Right lobe of liver (tissue), 6 donors: ENCODE data around the gene RIPOR3. TPM values are rescaled to one million over a fixed set of nuclear protein-coding genes. Genes with fewer than 3 reads are reported as not detected.

ENCODE experiments used
- ATAC-seq, 4 donors: fragments of 200-7000 bp; cut with Tn5 transposase; one replicate each; pipeline ENCODE4 v1.9.1; 2020; ENCODE audit warnings: mild to moderate bottlenecking in 4 of 4, moderate library complexity in 4 of 4
- DNase-seq, 3 donors: peaks; one replicate each; pipeline ENCODE4 v3.0.0-alpha.2; 2020
- H3K27ac ChIP-seq, 3 donors: fragments of 200-600 bp; one replicate each; pipeline ENCODE4 v1.8.0; 2022
- H3K27me3 ChIP-seq, 2 donors: fragments of 200-600 bp; one replicate each; pipeline ENCODE4 v1.8.0; 2022
- H3K36me3 ChIP-seq, 4 donors: fragments of 200-600 bp; sonication (generic) in 1 of 4; one replicate each; pipeline versions ENCODE4 v1.5.1 to v1.8.0; 2017 to 2022; ENCODE audit warnings: control low read depth in 1 of 4
- H3K4me1 ChIP-seq, 4 donors: fragments of 200-600 bp; sonication (generic) in 1 of 4; one replicate each; pipeline versions ENCODE4 v1.5.1 to v1.8.0; 2017 to 2022; ENCODE audit warnings: control low read depth in 1 of 4
- H3K4me3 ChIP-seq, 3 donors: fragments of 200-600 bp; one replicate each; pipeline ENCODE4 v1.8.0; 2022
- H3K9me3 ChIP-seq, 4 donors: fragments of 200-600 bp; sonication (generic) in 1 of 4; one replicate each; pipeline versions ENCODE4 v1.5.1 to v1.8.0; 2017 to 2022; ENCODE audit warnings: control low read depth in 1 of 4
- CTCF ChIP-seq, 4 donors: fragments of 200-600 bp in 3 of 4; fragments of 450-650 bp in 1 of 4; IDR thresholded peaks; one replicate each; pipeline versions ENCODE4 v1.5.1 to v1.8.0; 2016 to 2022; ENCODE audit warnings: antibody characterized with exemption in 4 of 4, mild to moderate bottlenecking in 2 of 4
- POLR2A ChIP-seq: fragments of 450-650 bp; IDR thresholded peaks from one replicate; pipeline ENCODE4 v1.6.1; 2017; ENCODE audit warnings: antibody characterized with exemption, mild to moderate bottlenecking
- WGBS: methylation state at CpG from one replicate; pipeline ENCODE4 v1.1.6; 2018; ENCODE audit warnings: low coverage, low lambda C conversion rate; ENCODE audit not compliant: insufficient coverage; ENCODE audit errors: missing lambda C conversion rate; 5-methylcytosine and 5-hydroxymethylcytosine counted together
- intact Hi-C, 2 donors: fragments of 100-400 bp; cut with DNase I; formaldehyde crosslinking; loops; one replicate each; pipeline versions ENCODE4 v1.11.2 to v1.14.1; 2022
- total RNA-seq, 6 experiments: library from RNA; depleted of rRNA in 2 of 6; stranded (reverse); fragments of >200 nt in 2 of 6; fragmentation: NEBNext Ultra II Directional in 3 of 6; extraction: Animal tissue kit (Norgen Biotek cat#: 25700) in 3 of 6; gene quantifications; one replicate each; pipeline versions ENCODE4 v1.1.0 to v1.2.4, GENCODE V29; 2016 to 2023
- donor health status: DM: no; HTN: yes; CAD: no.
- donor health status: DM: no; HTN: no; CAD: no.
- donor health status: DM: no; HTN: no; CAD: no.
- donor health status: DM: no; HTN: yes; CAD: no.
- donor health status: DM: no; HTN: yes; CAD: no.

The RIPOR3 gene
- total RNA-seq, 6 experiments from 2014 or later: 4.8 to 13.8 (median 8.9) TPM

DNA sequence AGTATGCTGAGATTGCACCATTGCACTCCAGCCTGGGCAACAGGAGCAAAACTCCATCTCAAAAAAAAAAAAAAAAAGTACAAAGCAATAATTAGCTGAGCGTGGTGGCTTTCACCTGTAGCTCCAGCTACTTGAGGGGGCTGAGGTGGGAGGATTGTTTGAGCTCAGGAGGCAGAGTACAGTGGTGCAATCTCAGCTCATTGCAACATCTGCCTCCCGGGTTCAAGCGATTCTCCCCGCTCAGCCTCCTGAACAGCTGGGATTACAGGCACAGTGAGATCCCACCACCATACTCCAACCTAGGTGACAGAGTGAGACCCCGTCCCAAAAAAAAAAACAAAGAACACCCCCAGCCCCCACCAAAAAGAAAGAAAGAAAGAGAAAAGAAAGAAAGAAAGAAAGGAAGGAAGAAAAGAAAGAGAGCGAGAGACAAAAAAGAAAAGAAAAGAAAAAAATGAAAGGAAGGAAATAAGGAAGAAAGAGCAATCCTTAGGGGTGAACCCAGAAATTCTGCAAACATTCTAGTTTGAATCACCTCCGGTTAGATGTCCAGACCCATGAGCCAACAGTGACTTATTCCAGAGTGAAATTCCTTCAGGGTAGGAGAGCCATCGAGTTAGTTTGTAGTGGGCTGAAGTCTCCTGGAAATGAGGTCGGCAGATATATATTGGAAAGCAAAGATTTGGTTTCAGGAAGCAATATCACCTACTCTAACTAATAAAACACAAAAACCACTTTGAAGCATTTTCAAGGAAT, 3.2 kb upstream of the RIPOR3 start:
- Histone ChIP-seq H3K27me3 (no peaks in the 10 kb centered on the region), H3K36me3 (no peaks in the 10 kb centered on the region), H3K4me1 (peaks cover 0 to 4% (median 0%) of the 10 kb centered on the region in 4 donors), H3K9me3 (no peaks in the 10 kb centered on the region), H3K27ac (no peak overlapping the region), H3K4me3 (no peak overlapping the region)
- intact Hi-C loops: no loop called here
- no peak for TF ChIP-seq CTCF (IDR thresholded peaks at IDR 0.05)
- no peak for DNase-seq
- ATAC-seq: peak in 1 of 4 donors; percentile 27
- 69% methylated on average over 4 of the region's 9 CpGs for WGBS

GRCh38 chr20:50693001-50693400, 1.7 kb upstream of the RIPOR3 start:
- TF ChIP-seq POLR2A (no peak), CTCF (IDR thresholded peaks at IDR 0.05) (no peak)
- 89% methylated on average over 1 of the region's 1 CpG for WGBS
- ATAC-seq: no peak

GRCh38 chr20:50692552-50692933, 1.2 kb upstream of the RIPOR3 start:
- Histone ChIP-seq H3K27me3 (no peaks in the 10 kb centered on the region), H3K9me3 (no peaks in the 10 kb centered on the region), H3K4me1 (peaks cover 0 to 4% (median 0%) of the 10 kb centered on the region in 4 donors), H3K36me3 (no peaks in the 10 kb centered on the region), H3K27ac (peak overlapping the region in 1 of 3 donors; percentile 31), H3K4me3 (no peak overlapping the region)
- intact Hi-C loops: no loop called here
- TF ChIP-seq POLR2A (no peak), CTCF (IDR thresholded peaks at IDR 0.05) (no peak)
- ATAC-seq (no peak), DNase-seq (no peak)
- 78% methylated on average over 1 of the region's 2 CpGs for WGBS

More at GRCh38 chr20:50693001-50693400, 1.7 kb upstream of the RIPOR3 start:
- H3K36me3 ChIP-seq: no peaks in the 10 kb centered on the region
- peaks cover 0 to 4% (median 0%) of the 10 kb centered on the region in 4 donors for H3K4me1 ChIP-seq
- no peak overlapping the region for H3K4me3 ChIP-seq
- H3K27me3 ChIP-seq: no peaks in the 10 kb centered on the region
- intact Hi-C loops: no loop called here
- no peak for DNase-seq
- no peaks in the 10 kb centered on the region for H3K9me3 ChIP-seq
- no peak overlapping the region for H3K27ac ChIP-seq

- H3K27ac ChIP-seq: peak overlapping the region; percentile 28 to 40 (median 31)
- no peaks in the 10 kb centered on the region for H3K27me3 ChIP-seq
- H3K36me3 ChIP-seq: no peaks in the 10 kb centered on the region
- intact Hi-C loops: no loop called here
- peaks cover 0 to 4% (median 0%) of the 10 kb centered on the region in 4 donors for H3K4me1 ChIP-seq
- DNase-seq (no peak), ATAC-seq (peak; percentile 26 to 63 (median 46))
- H3K9me3 ChIP-seq: no peaks in the 10 kb centered on the region
- WGBS: 36% methylated on average over 19 of the region's 23 CpGs
- peak overlapping the region; percentile 12 to 41 (median 35) for H3K4me3 ChIP-seq
- TF ChIP-seq POLR2A: no peak
- TF ChIP-seq CTCF (IDR thresholded peaks at IDR 0.05): no peak
Observed at GRCh38 chr20:50691573-50692551, 520 bp upstream of the RIPOR3 start.
